Heart left ventricle (tissue), 16 donors: ENCODE data around the gene EPHA7. TPM values are rescaled to one million over a fixed set of nuclear protein-coding genes. Genes with fewer than 3 reads are reported as not detected.

Experiments used
- ATAC-seq, 4 donors: fragments of 200-7000 bp; cut with Tn5 transposase; one replicate each; pipeline ENCODE4 v1.9.1; 2020 to 2022; ENCODE audit warnings: moderate library complexity in 4 of 4, mild to moderate bottlenecking in 3 of 4, moderate number of reproducible peaks in 1 of 4
- DNase-seq, 5 donors: peaks; one replicate each; pipeline ENCODE4 v3.0.0-alpha.2; 2020
- H3K27ac ChIP-seq, 12 donors: fragments of 200-600 bp; sonication (generic) in 4 of 12; one replicate each; pipeline versions ENCODE4 v1.5.0 to v1.8.0; 2016 to 2022; ENCODE audit warnings: mild to moderate bottlenecking in 2 of 12
- H3K27me3 ChIP-seq, 9 donors: fragments of 200-600 bp; sonication (generic) in 2 of 9; one replicate each; pipeline versions ENCODE4 v1.5.1 to v1.8.0; 2016 to 2022; ENCODE audit warnings: mild to moderate bottlenecking in 3 of 9
- H3K36me3 ChIP-seq, 9 donors: fragments of 200-600 bp; sonication (generic) in 2 of 9; one replicate each; pipeline versions ENCODE4 v1.5.0 to v1.8.0; 2018 to 2022; ENCODE audit warnings: mild to moderate bottlenecking in 2 of 9
- H3K4me1 ChIP-seq, 12 donors: fragments of 200-600 bp; sonication (generic) in 4 of 12; one replicate each; pipeline versions ENCODE4 v1.5.0 to v1.8.0; 2016 to 2022; ENCODE audit warnings: mild to moderate bottlenecking in 3 of 12
- H3K4me3 ChIP-seq, 12 donors: fragments of 200-600 bp; sonication (generic) in 4 of 12; one replicate each; pipeline versions ENCODE4 v1.5.0 to v1.8.0; 2017 to 2022; ENCODE audit warnings: mild to moderate bottlenecking in 9 of 12, moderate library complexity in 4 of 12
- H3K9me3 ChIP-seq, 12 donors: fragments of 200-600 bp; sonication (generic) in 4 of 12; one replicate each; pipeline versions ENCODE4 v1.5.0 to v1.8.0; 2016 to 2022; ENCODE audit warnings: mild to moderate bottlenecking in 1 of 12
- CTCF ChIP-seq, 12 donors: fragments of 200-600 bp; sonication (generic) in 4 of 12; IDR thresholded peaks; one replicate each; pipeline versions ENCODE4 v1.5.0 to v1.8.0; 2018 to 2022; ENCODE audit warnings: antibody characterized with exemption in 12 of 12, mild to moderate bottlenecking in 5 of 12
- POLR2A ChIP-seq, 2 donors: fragments of 450-650 bp; IDR thresholded peaks; one replicate each; pipeline ENCODE4 v1.6.1; 2017; ENCODE audit warnings: antibody characterized with exemption in 2 of 2, mild to moderate bottlenecking in 2 of 2, moderate library complexity in 2 of 2
- WGBS, 4 donors: extraction: QIAGEN DNeasy Blood & Tissue Kit in 2 of 4; methylation state at CpG; one replicate each; pipeline versions ENCODE4 v1.1.5 to v1.1.7; 2013 to 2018; 5-methylcytosine and 5-hydroxymethylcytosine counted together
- intact Hi-C, 10 donors: fragments of 100-400 bp; cut with DNase I; formaldehyde crosslinking; loops; one replicate each; pipeline versions ENCODE4 v1.11.1 to v1.14.2; 2022
- polyA plus RNA-seq, 2 donors: library from polyadenylated mRNA; stranded (reverse); fragments of 200-250 nt; gene quantifications; one replicate each; pipeline ENCODE4 v1.2.3, GENCODE V29; 2013
- total RNA-seq, 9 donors: library from RNA; depleted of rRNA in 2 of 9; stranded (reverse); fragments of >200 nt in 2 of 9; fragmentation: NEBNext Ultra II Directional in 3 of 9; extraction: Animal tissue kit (Norgen Biotek cat#: 25700) in 3 of 9; gene quantifications; one replicate each; pipeline versions ENCODE4 v1.1.0 to v1.2.4, GENCODE V29; 2016 to 2023
- donor health status: ischemic (EF 13 %, LVEDD 7.1; RV severe dilation, severe dysfunction).
- donor health status: healthy with polysubstance abuse.
- donor health status: DM: no; HTN: yes; CAD: no.
- donor health status: DM: no; HTN: no; CAD: no.
- donor health status: ischemic (EF 25% LVEDD 6.9; RV normal size, moderate dysfunction).
- donor health status: ischemic (EF 25% LVEDD 5.7; RV mildly dilated, moderate dysfunction).
- donor health status: healthy.
- donor health status: DM: yes; HTN: yes; CAD: no.
- donor health status: ischemic (EF 35%, LVEDD 5.7; RV mildly dilated, moderate dysfunction).
- donor health status: nonischemic (EF 11% LVEDD 7.7; RV severe dilation, severe dysfunction).
- donor health status: DM: yes; HTN: yes; CAD: no.
- donor health status: PGD.
- donor health status: ischemic (EF 29% LVEDD 5.4; RV normal size, mild dysfunction).
- donor health status: nonischemic (EF 23%, LVEDD 6.1; RV moderate dilation, normal function).

EPHA7 gene
- total and polyA plus RNA-seq, 11 donors, result 1.3 to 12.1 (median 3.0) TPM

- no peaks in the 10 kb centered on the region for H3K36me3 ChIP-seq
- no peak for TF ChIP-seq POLR2A (IDR thresholded peaks at IDR 0.05)
- peak in 10 of 12 donors; percentile 16 to 54 (median 36) for TF ChIP-seq CTCF (IDR thresholded peaks at IDR 0.05)
- no peak overlapping the region for H3K27ac ChIP-seq
- intact Hi-C loops, result loop anchor here in 4 of 10 donors (5.0 to 10.0 kb wide), 3 partner anchors 386 to 611 kb away; no protein-coding TSS in a partner anchor
- H3K4me1 ChIP-seq, result peaks cover 0 to 7% (median 1%) of the 10 kb centered on the region in 12 donors
- ATAC-seq (no peak), DNase-seq (peak in 3 of 5 donors; percentile 17 to 37 (median 23))
- H3K27me3 ChIP-seq, result peaks cover 0 to 36% (median 16%) of the 10 kb centered on the region in 9 donors
- no peaks in the 10 kb centered on the region for H3K9me3 ChIP-seq
- 48 to 54% (median 51%) methylated on average over 2 of the region's 2 CpGs for WGBS, 4 donors
- H3K4me3 ChIP-seq, result no peak overlapping the region
Observed at GRCh38 chr6:93423542-93423941, 4.2 kb upstream of the EPHA7 start.

GRCh38 chr6:93420163-93420795 lies 920 bp upstream of the EPHA7 start:
- H3K36me3 ChIP-seq, result no peaks in the 10 kb centered on the region
- 4 to 6% (median 5%) methylated on average over 14 of the region's 14 CpGs for WGBS, 4 donors
- DNase-seq, result no peak
- H3K4me1 ChIP-seq, result peaks cover 0 to 30% (median 11%) of the 10 kb centered on the region in 12 donors
- H3K4me3 ChIP-seq, result peak overlapping the region in 11 of 12 donors; percentile 30 to 73 (median 61)
- no peaks in the 10 kb centered on the region for H3K9me3 ChIP-seq
- no peak for ATAC-seq
- H3K27me3 ChIP-seq, result peaks cover 4 to 69% (median 44%) of the 10 kb centered on the region in 9 donors
- H3K27ac ChIP-seq, result peak overlapping the region in 8 of 12 donors; percentile 21 to 79 (median 54)
- no peak for TF ChIP-seq POLR2A (IDR thresholded peaks at IDR 0.05)
- no peak for TF ChIP-seq CTCF (IDR thresholded peaks at IDR 0.05)
- intact Hi-C loops, result loop anchor here in 4 of 10 donors (5.0 to 10.0 kb wide), 3 partner anchors 383 to 608 kb away; no protein-coding TSS in a partner anchor

DNA sequence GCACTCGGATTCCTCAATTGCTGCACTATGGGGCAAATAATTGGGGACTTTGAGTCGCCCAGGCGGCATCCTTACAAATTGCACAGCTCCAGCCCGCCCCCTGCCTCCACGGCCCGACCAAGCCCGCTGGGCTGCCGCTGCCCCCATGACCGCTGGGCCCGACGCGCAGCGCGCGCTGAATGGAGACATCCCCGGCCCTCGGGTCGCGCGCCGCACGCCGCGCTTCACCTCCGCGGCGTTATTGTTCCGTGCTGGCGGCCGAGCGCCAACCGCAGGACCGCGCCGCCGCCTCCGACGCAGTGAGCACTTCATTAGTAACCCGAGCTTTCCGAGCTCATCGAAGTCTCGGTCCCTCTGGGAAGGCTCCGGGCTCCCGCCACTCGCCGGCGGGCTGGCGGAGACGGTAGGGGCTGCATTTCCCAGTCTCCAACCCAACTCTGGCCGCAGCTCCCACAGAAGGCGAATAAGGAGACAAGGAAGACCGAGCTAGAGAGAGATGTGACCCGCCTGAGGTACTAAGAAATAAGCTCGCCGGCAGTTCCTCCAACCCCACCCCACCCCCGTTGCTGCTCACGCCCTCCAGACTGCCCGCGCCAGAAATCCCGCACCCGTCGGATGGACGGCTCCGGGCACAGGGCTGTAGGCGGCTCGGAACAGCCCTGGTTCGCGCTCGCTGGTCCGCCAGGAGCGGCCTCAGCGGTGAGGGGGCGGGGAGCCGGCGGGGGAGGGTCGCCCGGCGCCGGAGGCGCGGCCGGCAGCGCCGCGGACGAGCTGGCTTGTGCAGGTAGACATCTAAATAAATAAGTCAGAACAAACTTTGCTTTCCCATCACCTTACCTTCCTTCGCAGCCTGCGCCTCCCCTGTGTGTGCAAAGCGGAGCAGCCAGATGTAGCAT lies 703 bp downstream of the EPHA7 start:
- Histone ChIP-seq H3K27me3 (peaks cover 4 to 85% (median 58%) of the 10 kb centered on the region in 9 donors), H3K36me3 (no peaks in the 10 kb centered on the region), H3K4me3 (peak overlapping the region; percentile 31 to 73 (median 60)), H3K9me3 (no peaks in the 10 kb centered on the region), H3K27ac (peak overlapping the region in 10 of 12 donors; percentile 5 to 85 (median 66)), H3K4me1 (peaks cover 0 to 30% (median 11%) of the 10 kb centered on the region in 12 donors)
- WGBS, 4 donors, result 0 to 5% (median 1%) methylated on average over 7 to 89 of the region's 89 CpGs
- peak in 5 of 12 donors; percentile 20 to 45 (median 34) for TF ChIP-seq CTCF (IDR thresholded peaks at IDR 0.05)
- TF ChIP-seq POLR2A (IDR thresholded peaks at IDR 0.05), result no peak
- intact Hi-C loops, result loop anchor here in 2 of 10 donors (1.0 to 5.0 kb wide), 2 partner anchors 196 to 381 kb away; no protein-coding TSS in a partner anchor
- ATAC-seq (peak in 3 of 4 donors; percentile 31 to 43 (median 33)), DNase-seq (peak; percentile 31 to 58 (median 39))
